CD4-positive, alpha-beta T cell treated with Interleukin-15 for 1 hour (primary cell): ENCODE results near the gene UBR7.
A peak's percentile ranks its signal among the peaks of the same experiment; 100 is the strongest.
"Not testable (repeated sequence)": the region's sequence is repeated elsewhere in the genome, so short reads cannot be mapped to it uniquely, and the experiment has no call there.

ENCODE experiments used
- DNase-seq: peaks from one replicate; pipeline ENCODE4 v3.0.0-alpha.2; 2020

UBR7 gene

GRCh38 chr14:93206793-93207467, at the start of gene UBR7, which contains the start of gene GON7:
UBR7 (plus strand) TSS chr14:93207256; CDS start chr14:93207292, 36 bp downstream.
GON7 (minus strand) TSS chr14:93207065; CDS start chr14:93207037, 28 bp downstream.
- peak; percentile 87 for DNase-seq

GRCh38 chr14:93158349-93158748, 48.7 kb upstream of the UBR7 start:
- not testable (repeated sequence) for DNase-seq

GRCh38 chr14:93159625-93160352, 47.3 kb upstream of the UBR7 start:
- not testable (repeated sequence) for DNase-seq

GRCh38 chr14:93160353-93160801, 46.7 kb upstream of the UBR7 start:
- DNase-seq, result no peak

GRCh38 chr14:93161411-93161940, 45.6 kb upstream of the UBR7 start:
- no peak for DNase-seq

GRCh38 chr14:93163564-93163963, 43.5 kb upstream of the UBR7 start:
- DNase-seq, result no peak

- not testable (repeated sequence) for DNase-seq
Observed at GRCh38 chr14:93165271-93166265, 41.5 kb upstream of the UBR7 start.

- DNase-seq, result not testable (repeated sequence)
Observed at GRCh38 chr14:93168610-93169009, 38.4 kb upstream of the UBR7 start.

- not testable (repeated sequence) for DNase-seq
Observed at GRCh38 chr14:93169619-93170018, 37.4 kb upstream of the UBR7 start.

GRCh38 chr14:93170141-93170540, 36.9 kb upstream of the UBR7 start:
- not testable (repeated sequence) for DNase-seq

- DNase-seq, result no peak
Observed at GRCh38 chr14:93171376-93171775, 35.7 kb upstream of the UBR7 start.

- DNase-seq, result no peak
Observed at GRCh38 chr14:93173943-93174395, 33.1 kb upstream of the UBR7 start.

GRCh38 chr14:93174731-93175130, 32.3 kb upstream of the UBR7 start:
- DNase-seq, result not testable (repeated sequence)

- no peak for DNase-seq
Observed at GRCh38 chr14:93175492-93175891, 31.6 kb upstream of the UBR7 start.

GRCh38 chr14:93183596-93184317, 23.3 kb upstream of the UBR7 start:
- DNase-seq, result no peak

GRCh38 chr14:93184391-93185348, 22.4 kb upstream of the UBR7 start, which contains the start of the genes LYSET and MOAP1:
LYSET (plus strand) TSS chr14:93185317; CDS start chr14:93185406, 89 bp downstream.
MOAP1 (minus strand) TSS chr14:93184897; CDS start chr14:93184242, 655 bp downstream.
- DNase-seq, result peak; percentile 95

GRCh38 chr14:93185349-93185720, 21.7 kb upstream of the UBR7 start:
- no peak for DNase-seq

- no peak for DNase-seq
Observed at GRCh38 chr14:93186466-93186865, 20.6 kb upstream of the UBR7 start.

- DNase-seq, result no peak
Observed at GRCh38 chr14:93186956-93187355, 20.1 kb upstream of the UBR7 start.

- no peak for DNase-seq
Observed at GRCh38 chr14:93195316-93195999, 11.6 kb upstream of the UBR7 start.
